H9 (cell line): ENCODE results near the gene CDIPT. TPM values are rescaled to one million over a fixed set of nuclear protein-coding genes. Genes with fewer than 3 reads are reported as not detected.
A peak's percentile ranks its signal among the peaks of the same experiment; 100 is the strongest.

Experiments
- DNase-seq: peaks from one replicate; pipeline ENCODE4 v3.0.0-alpha.2; 2017
- H2AFZ ChIP-seq: one replicate; pipeline ENCODE4 v1.6.1; 2013; ENCODE audit warnings: mild to moderate bottlenecking, low read length, control low read depth, moderate library complexity
- H2AK5ac ChIP-seq: 2 replicates; pipeline ENCODE4 v1.6.1; 2013; ENCODE audit warnings: low read length, control low read depth, mixed read lengths; ENCODE audit not compliant: insufficient read length
- H2BK120ac ChIP-seq: one replicate; pipeline ENCODE4 v1.6.1; 2013; ENCODE audit warnings: low read depth, mild to moderate bottlenecking, low read length, control low read depth, inconsistent platforms; ENCODE audit not compliant: poor library complexity, severe bottlenecking
- H2BK12ac ChIP-seq: 2 replicates; pipeline ENCODE4 v1.6.1; 2013; ENCODE audit warnings: low read length, control low read depth, mixed read lengths, low read depth; ENCODE audit not compliant: insufficient read length
- H2BK15ac ChIP-seq: 2 replicates; pipeline ENCODE4 v1.6.1; 2013; ENCODE audit warnings: low read depth, low read length, control low read depth
- H2BK20ac ChIP-seq: one replicate; pipeline ENCODE4 v1.6.1; 2013; ENCODE audit warnings: low read depth, mild to moderate bottlenecking, low read length, control low read depth, inconsistent platforms; ENCODE audit not compliant: poor library complexity, severe bottlenecking
- H2BK5ac ChIP-seq: 2 replicates; pipeline ENCODE4 v1.6.1; 2013; ENCODE audit warnings: low read length, control low read depth, mixed read lengths; ENCODE audit not compliant: insufficient read length
- H3K14ac ChIP-seq: 2 replicates; pipeline ENCODE4 v1.6.1; 2013; ENCODE audit warnings: low read length, control low read depth; ENCODE audit not compliant: insufficient read depth
- H3K18ac ChIP-seq: 2 replicates; pipeline ENCODE4 v1.6.1; 2013; ENCODE audit warnings: low read depth, mild to moderate bottlenecking, mixed read lengths, low read length, control low read depth; ENCODE audit not compliant: insufficient read length
- H3K23ac ChIP-seq: 2 replicates; pipeline ENCODE4 v1.6.1; 2013; ENCODE audit warnings: low read length, control low read depth, mixed read lengths, low read depth; ENCODE audit not compliant: insufficient read length
- H3K23me2 ChIP-seq: 2 replicates; pipeline ENCODE4 v1.6.1; 2013; ENCODE audit warnings: low read depth, mild to moderate bottlenecking, mixed read lengths, low read length, control low read depth; ENCODE audit not compliant: insufficient read length, poor library complexity, severe bottlenecking
- H3K27ac ChIP-seq: 2 replicates; pipeline ENCODE4 v1.5.1; 2013; ENCODE audit warnings: low read length, control low read depth, mixed read lengths, low read depth; ENCODE audit not compliant: insufficient read length
- H3K27me3 ChIP-seq: 2 replicates; pipeline ENCODE4 v1.6.1; 2013; ENCODE audit warnings: low read length, control low read depth, inconsistent platforms; ENCODE audit not compliant: insufficient read depth
- H3K4ac ChIP-seq: 2 replicates; pipeline ENCODE4 v1.6.1; 2013; ENCODE audit warnings: low read depth, mild to moderate bottlenecking, control low read depth, inconsistent platforms, low read length, moderate library complexity
- H3K4me1 ChIP-seq: 2 replicates; pipeline ENCODE4 v1.6.1; 2013; ENCODE audit warnings: low read length, control low read depth, inconsistent platforms; ENCODE audit not compliant: insufficient read depth
- H3K4me2 ChIP-seq: 2 replicates; pipeline ENCODE4 v1.6.1; 2013; ENCODE audit warnings: low read length, control low read depth, mixed read lengths; ENCODE audit not compliant: insufficient read length, insufficient read depth
- H3K56ac ChIP-seq: 2 replicates; pipeline ENCODE4 v1.6.1; 2013; ENCODE audit warnings: low read depth, mild to moderate bottlenecking, mixed read lengths, low read length, control low read depth; ENCODE audit not compliant: insufficient read length
- H3K79me1 ChIP-seq: 2 replicates; pipeline ENCODE4 v1.6.1; 2013; ENCODE audit warnings: low read depth, mild to moderate bottlenecking, moderate library complexity, low read length, control low read depth, inconsistent platforms; ENCODE audit not compliant: insufficient read depth, poor library complexity, severe bottlenecking
- H3K79me2 ChIP-seq: 2 replicates; pipeline ENCODE4 v1.6.1; 2013; ENCODE audit warnings: low read length, control low read depth, inconsistent platforms; ENCODE audit not compliant: insufficient read depth
- H3K9ac ChIP-seq: 2 replicates; pipeline ENCODE4 v1.6.1; 2013; ENCODE audit warnings: low read length, control low read depth, mixed read lengths; ENCODE audit not compliant: insufficient read length; ENCODE audit errors: extremely low read depth
- H3K9me3 ChIP-seq: one replicate; pipeline ENCODE4 v1.6.1; 2013; ENCODE audit warnings: low read depth, low read length, inconsistent platforms; ENCODE audit not compliant: control insufficient read depth
- H3T11ph ChIP-seq: one replicate; pipeline ENCODE4 v1.6.1; 2013; ENCODE audit warnings: mild to moderate bottlenecking, low read length, control low read depth, inconsistent platforms
- H4K20me1 ChIP-seq: one replicate; pipeline ENCODE4 v1.6.1; 2013; ENCODE audit not compliant: control insufficient read depth, insufficient read length, insufficient read depth
- H4K5ac ChIP-seq: 2 replicates; pipeline ENCODE4 v1.6.1; 2013; ENCODE audit warnings: low read depth, mild to moderate bottlenecking, mixed read lengths, low read length, control low read depth; ENCODE audit not compliant: insufficient read length
- H4K8ac ChIP-seq: replicated peaks from 2 replicates; pipeline ENCODE4 v1.6.1; 2013; ENCODE audit warnings: low read length, control low read depth, mixed read lengths, low read depth; ENCODE audit not compliant: insufficient read length
- H4K91ac ChIP-seq: 2 replicates; pipeline ENCODE4 v1.6.1; 2013; ENCODE audit warnings: low read depth, mild to moderate bottlenecking, moderate library complexity, mixed read lengths, low read length, control low read depth; ENCODE audit not compliant: insufficient read length
- H3K27ac Mint-ChIP-seq, 3 experiments: 2 replicates in 2 of 3; 3 replicates in 1 of 3; pipeline ENCODE4 v1.8.0; 2020 to 2021; ENCODE audit warnings: mixed read lengths in 3 of 3, mild to moderate bottlenecking in 1 of 3, moderate library complexity in 1 of 3
- H3K27me3 Mint-ChIP-seq: 2 replicates; pipeline ENCODE4 v1.8.0; 2021; ENCODE audit warnings: low read depth, mild to moderate bottlenecking, moderate library complexity, mixed read lengths
- H3K36me3 Mint-ChIP-seq, 3 experiments: 2 replicates in 2 of 3; 3 replicates in 1 of 3; pipeline ENCODE4 v1.8.0; 2020 to 2021; ENCODE audit warnings: low read depth in 3 of 3, mixed read lengths in 3 of 3; ENCODE audit not compliant: insufficient read depth in 1 of 3
- H3K4me1 Mint-ChIP-seq, 2 experiments: 2 replicates each; pipeline ENCODE4 v1.8.0; 2020; ENCODE audit warnings: mixed read lengths in 2 of 2
- H3K4me3 Mint-ChIP-seq, 2 experiments: 2 replicates in 1 of 2; 3 replicates in 1 of 2; pipeline ENCODE4 v1.8.0; 2020 to 2021; ENCODE audit warnings: mild to moderate bottlenecking in 2 of 2, mixed read lengths in 2 of 2, moderate library complexity in 1 of 2
- H3K9me3 Mint-ChIP-seq, 2 experiments: 2 replicates in 1 of 2; 3 replicates in 1 of 2; pipeline ENCODE4 v1.8.0; 2020; ENCODE audit warnings: mild to moderate bottlenecking in 2 of 2, mixed read lengths in 2 of 2, moderate library complexity in 1 of 2
- WGBS: extraction: QIAGEN DNeasy Blood & Tissue Kit; methylation state at CpG from one replicate; pipeline ENCODE4 v1.1.7; 2013; ENCODE audit warnings: missing lambda C conversion rate, low lambda C conversion rate, mixed read lengths; ENCODE audit not compliant: insufficient read length; ENCODE audit errors: extremely low coverage; 5-methylcytosine and 5-hydroxymethylcytosine counted together
- total RNA-seq: library from RNA; stranded (reverse); gene quantifications from 2 replicates; pipeline ENCODE4 v1.2.1, GENCODE V29; 2021
- TF ChIP-seq, protein P1 (sequence below): fragments of 200-600 bp; sonication (generic); conservative IDR thresholded peaks from 3 replicates; pipeline ENCODE4 v1.8.0; 2021; ENCODE audit warnings: antibody characterized with exemption, mild to moderate bottlenecking

Gene CDIPT
- total RNA-seq, 1 experiment from 2014 or later: 70.6 TPM

DNA sequence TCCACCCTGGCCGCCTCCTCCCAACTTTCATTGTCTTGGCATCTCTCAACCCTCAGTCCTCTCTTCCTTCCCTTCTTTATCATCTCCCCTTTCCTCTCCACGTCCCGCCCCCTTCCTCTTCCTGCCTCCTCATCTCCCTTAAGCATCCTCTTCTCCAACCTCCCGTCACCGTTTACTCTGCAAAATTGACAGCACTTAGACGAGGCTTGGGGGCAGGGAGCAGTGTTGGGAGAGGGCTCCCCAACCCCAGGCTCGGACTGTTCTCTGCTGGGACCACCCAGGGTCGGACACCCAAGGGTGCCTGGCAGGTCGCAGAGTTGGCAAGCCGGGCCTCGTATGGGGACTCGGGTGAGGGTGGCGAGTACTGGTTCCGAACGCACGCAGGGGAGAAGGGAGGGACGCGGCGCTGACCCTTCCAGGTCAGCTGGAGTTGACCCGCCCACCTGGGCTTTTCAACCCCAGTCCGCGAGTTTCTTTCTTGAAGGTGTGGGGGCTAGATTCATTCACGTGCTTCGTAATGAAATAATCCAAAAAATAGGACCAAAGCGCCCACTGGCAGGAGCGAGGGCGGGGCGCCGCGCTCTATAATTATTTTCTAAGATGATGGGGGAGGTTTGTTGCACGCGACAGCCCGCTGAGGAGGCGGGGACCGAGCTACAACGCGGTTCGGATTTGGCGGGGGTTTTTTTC is 47.8 kb downstream of the CDIPT start:
- Histone ChIP-seq H3K4ac (no peak overlapping the region), H3K56ac (no peak overlapping the region), H3K27me3 (no peaks in the 10 kb centered on the region), H3K9ac (peak overlapping the region; percentile 25), H3K23me2 (peaks cover 35% of the 10 kb centered on the region), H2BK5ac (no peak overlapping the region), H2BK15ac (no peak overlapping the region), H3K4me1 (peaks cover 6% of the 10 kb centered on the region; the same call in 1 of the 2 replicates), H3K18ac (no peak overlapping the region), H2AFZ (no peak overlapping the region), H4K8ac (no peak overlapping the region), H2BK20ac (no peak overlapping the region), H3K14ac (no peak overlapping the region), H3K9me3 (no peaks in the 10 kb centered on the region), H3K4me2 (peak overlapping the region; percentile 59), H3K23ac (no peak overlapping the region), H2AK5ac (no peak overlapping the region), H2BK12ac (no peak overlapping the region), H3T11ph (no peak overlapping the region), H4K20me1 (no peaks in the 10 kb centered on the region), H3K79me2 (no peaks in the 10 kb centered on the region; the same call in 1 of the 2 replicates), H4K91ac (no peak overlapping the region), H2BK120ac (no peak overlapping the region), H3K27ac (no peak overlapping the region), H3K79me1 (no peaks in the 10 kb centered on the region), H4K5ac (no peak overlapping the region)
- H3K4me1 Mint-ChIP-seq: peaks cover 58 to 68% of the 10 kb centered on the region in 2 experiments
- DNase-seq: no peak
- H3K36me3 Mint-ChIP-seq: peaks cover 22 to 35% (median 28%) of the 10 kb centered on the region in 3 experiments
- peak overlapping the region; percentile 93 to 96 for H3K4me3 Mint-ChIP-seq
- TF ChIP-seq, protein P1, sequence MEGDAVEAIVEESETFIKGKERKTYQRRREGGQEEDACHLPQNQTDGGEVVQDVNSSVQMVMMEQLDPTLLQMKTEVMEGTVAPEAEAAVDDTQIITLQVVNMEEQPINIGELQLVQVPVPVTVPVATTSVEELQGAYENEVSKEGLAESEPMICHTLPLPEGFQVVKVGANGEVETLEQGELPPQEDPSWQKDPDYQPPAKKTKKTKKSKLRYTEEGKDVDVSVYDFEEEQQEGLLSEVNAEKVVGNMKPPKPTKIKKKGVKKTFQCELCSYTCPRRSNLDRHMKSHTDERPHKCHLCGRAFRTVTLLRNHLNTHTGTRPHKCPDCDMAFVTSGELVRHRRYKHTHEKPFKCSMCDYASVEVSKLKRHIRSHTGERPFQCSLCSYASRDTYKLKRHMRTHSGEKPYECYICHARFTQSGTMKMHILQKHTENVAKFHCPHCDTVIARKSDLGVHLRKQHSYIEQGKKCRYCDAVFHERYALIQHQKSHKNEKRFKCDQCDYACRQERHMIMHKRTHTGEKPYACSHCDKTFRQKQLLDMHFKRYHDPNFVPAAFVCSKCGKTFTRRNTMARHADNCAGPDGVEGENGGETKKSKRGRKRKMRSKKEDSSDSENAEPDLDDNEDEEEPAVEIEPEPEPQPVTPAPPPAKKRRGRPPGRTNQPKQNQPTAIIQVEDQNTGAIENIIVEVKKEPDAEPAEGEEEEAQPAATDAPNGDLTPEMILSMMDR: no peak
- no peaks in the 10 kb centered on the region; a peak in 1 of 5 replicates for H3K9me3 Mint-ChIP-seq
- H3K27ac Mint-ChIP-seq: peak overlapping the region; percentile 76 to 97 (median 89)
- H3K27me3 Mint-ChIP-seq: no peaks in the 10 kb centered on the region; the same call in none of the 2 replicates
- no CpG with 5 or more reads among the region's 39 CpGs for WGBS
